GM23338 (cell line): ENCODE measurements around the gene PLCG2.

Source experiments
- CREB1 ChIP-seq: fragments of 250-450 bp; sonication (Bioruptor Pico); IDR thresholded peaks from 2 replicates; pipeline ENCODE4 v1.5.0; 2020; ENCODE audit warnings: low read depth, mild to moderate bottlenecking, moderate library complexity
- CTCF ChIP-seq, 2 experiments: fragments of 200-600 bp in 1 of 2; sonication (generic) in 1 of 2; conservative IDR thresholded peaks; 2 replicates each; pipeline versions ENCODE4 v1.5.1 to v1.6.1; 2016 to 2017; ENCODE audit warnings: antibody characterized with exemption in 2 of 2, low read depth in 2 of 2, mild to moderate bottlenecking in 2 of 2, moderate library complexity in 1 of 2
- EZH2 ChIP-seq: fragments of 200-600 bp; sonication (generic); IDR thresholded peaks from one replicate; pipeline ENCODE4 v1.8.0; 2017; ENCODE audit warnings: antibody characterized with exemption, mild to moderate bottlenecking, low read depth; ENCODE audit not compliant: unreplicated experiment
- EZH2phosphoT487 ChIP-seq: fragments of 200-600 bp; sonication (generic); IDR thresholded peaks from one replicate; pipeline ENCODE4 v1.8.1; 2018; ENCODE audit warnings: antibody characterized with exemption; ENCODE audit not compliant: unreplicated experiment
- NANOG ChIP-seq: IDR thresholded peaks from 2 replicates; pipeline ENCODE4 v1.6.1; 2016; ENCODE audit warnings: antibody characterized with exemption, borderline replicate concordance
- POLR2AphosphoS5 ChIP-seq: IDR thresholded peaks from 2 replicates; pipeline ENCODE4 v1.6.1; 2016; ENCODE audit warnings: antibody characterized with exemption, low read depth
- REST ChIP-seq: IDR thresholded peaks from one replicate; pipeline ENCODE4 v1.6.1; 2018; ENCODE audit warnings: antibody characterized with exemption; ENCODE audit not compliant: unreplicated experiment
- STAT1 ChIP-seq: IDR thresholded peaks from one replicate; pipeline ENCODE4 v1.6.1; 2016; ENCODE audit warnings: antibody characterized with exemption; ENCODE audit not compliant: unreplicated experiment
- ZNF331 ChIP-seq: fragments of 250-450 bp; sonication (Bioruptor Pico); IDR thresholded peaks from 2 replicates; pipeline ENCODE4 v1.5.0; 2020; ENCODE audit warnings: low read depth, mild to moderate bottlenecking, moderate library complexity
- ZNF462 ChIP-seq: fragments of 250-450 bp; sonication (Bioruptor Pico); IDR thresholded peaks from 2 replicates; pipeline ENCODE4 v1.5.0; 2020; ENCODE audit warnings: mild to moderate bottlenecking, moderate library complexity

GRCh38 chr16:81842564-81843242, 63.6 kb downstream of the PLCG2 start:
- TF ChIP-seq CTCF (conservative IDR thresholded peaks at IDR 0.05; ENCODE audit: low read depth in 2 of 2) (peak; percentile 32 to 34), EZH2 (no peak), REST (no peak), ZNF462 (CRISPR knock-in tag) (no peak), CREB1 (CRISPR knock-in tag) (no peak), POLR2AphosphoS5 (no peak), EZH2phosphoT487 (no peak), NANOG (no peak), ZNF331 (CRISPR knock-in tag) (no peak), STAT1 (no peak)
